B cell (primary cell): ENCODE data around the gene RCBTB2.

Experiments used
- EZH2 ChIP-seq: IDR thresholded peaks from 2 replicates; pipeline ENCODE4 v1.6.1; 2012; ENCODE audit warnings: borderline replicate concordance, low read depth, mild to moderate bottlenecking, moderate library complexity, low read length; ENCODE audit not compliant: insufficient read depth, poor library complexity, severe bottlenecking
- TF ChIP-seq, protein P1 (sequence below): fragments of 200-600 bp; IDR thresholded peaks from one replicate; pipeline ENCODE4 v1.8.0; 2022; ENCODE audit warnings: antibody characterized with exemption, mild to moderate bottlenecking

DNA sequence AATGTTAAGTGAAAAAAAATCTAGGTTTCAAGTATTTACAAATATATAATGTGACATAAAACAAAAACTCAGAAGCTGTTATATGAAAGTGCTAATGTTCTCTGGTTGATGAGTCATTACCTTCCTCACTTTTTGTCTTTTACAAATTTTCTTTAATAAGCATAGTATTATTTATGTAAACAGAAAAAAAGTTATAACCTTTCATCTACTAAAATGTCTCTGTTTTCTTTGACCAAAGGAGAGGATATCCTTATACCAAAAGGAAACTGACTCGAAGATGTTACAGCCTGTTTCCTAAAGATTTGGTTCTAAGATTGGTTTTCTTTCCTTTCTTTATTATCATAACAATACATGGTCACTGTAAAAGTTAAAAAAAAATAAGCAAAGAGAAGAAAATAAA is 38.0 kb downstream of the RCBTB2 start:
- TF ChIP-seq, protein P1, sequence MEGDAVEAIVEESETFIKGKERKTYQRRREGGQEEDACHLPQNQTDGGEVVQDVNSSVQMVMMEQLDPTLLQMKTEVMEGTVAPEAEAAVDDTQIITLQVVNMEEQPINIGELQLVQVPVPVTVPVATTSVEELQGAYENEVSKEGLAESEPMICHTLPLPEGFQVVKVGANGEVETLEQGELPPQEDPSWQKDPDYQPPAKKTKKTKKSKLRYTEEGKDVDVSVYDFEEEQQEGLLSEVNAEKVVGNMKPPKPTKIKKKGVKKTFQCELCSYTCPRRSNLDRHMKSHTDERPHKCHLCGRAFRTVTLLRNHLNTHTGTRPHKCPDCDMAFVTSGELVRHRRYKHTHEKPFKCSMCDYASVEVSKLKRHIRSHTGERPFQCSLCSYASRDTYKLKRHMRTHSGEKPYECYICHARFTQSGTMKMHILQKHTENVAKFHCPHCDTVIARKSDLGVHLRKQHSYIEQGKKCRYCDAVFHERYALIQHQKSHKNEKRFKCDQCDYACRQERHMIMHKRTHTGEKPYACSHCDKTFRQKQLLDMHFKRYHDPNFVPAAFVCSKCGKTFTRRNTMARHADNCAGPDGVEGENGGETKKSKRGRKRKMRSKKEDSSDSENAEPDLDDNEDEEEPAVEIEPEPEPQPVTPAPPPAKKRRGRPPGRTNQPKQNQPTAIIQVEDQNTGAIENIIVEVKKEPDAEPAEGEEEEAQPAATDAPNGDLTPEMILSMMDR, result no peak
- TF ChIP-seq EZH2, result no peak
